ENCODE measurements around the gene WASHC3.
"Not testable (repeated sequence)": the region's sequence is repeated elsewhere in the genome, so short reads cannot be mapped to it uniquely, and the experiment has no call there.

The WASHC3 gene

GRCh38 chr12:102061560-102062418 is at the start of gene WASHC3:
Gene WASHC3, minus strand, starts transcription at chr12:102061991. Its CDS starts 29 bp downstream, at chr12:102061962.
- peak; percentile 94 for DNase-seq

- no peak for DNase-seq
These were observed 49.0 kb upstream of the WASHC3 start for GRCh38 chr12:102110782-102111181.

GRCh38 chr12:102107970-102108369 is 46.2 kb upstream of the WASHC3 start:
- DNase-seq = no peak

- DNase-seq = no peak
These were observed 45.1 kb upstream of the WASHC3 start for GRCh38 chr12:102106905-102107304.

GRCh38 chr12:102096855-102097254 is 35.1 kb upstream of the WASHC3 start:
- DNase-seq = no peak

GRCh38 chr12:102095677-102096263 is 34.0 kb upstream of the WASHC3 start:
- DNase-seq = no peak

- DNase-seq = no peak
These were observed 31.5 kb upstream of the WASHC3 start for GRCh38 chr12:102093319-102093718.

- not testable (repeated sequence) for DNase-seq
These were observed 27.5 kb upstream of the WASHC3 start for GRCh38 chr12:102089228-102089835.

- no peak for DNase-seq
These were observed 19.1 kb upstream of the WASHC3 start for GRCh38 chr12:102080842-102081241.

GRCh38 chr12:102072092-102072491 is 10.3 kb upstream of the WASHC3 start:
- DNase-seq = not testable (repeated sequence)

- DNase-seq = no peak
These were observed 7.9 kb upstream of the WASHC3 start for GRCh38 chr12:102069707-102070106.

- DNase-seq = no peak
These were observed 5.9 kb upstream of the WASHC3 start for GRCh38 chr12:102067574-102068258.

- no peak for DNase-seq
These were observed 2.7 kb upstream of the WASHC3 start for GRCh38 chr12:102064476-102064875.

GRCh38 chr12:102063069-102063468 is 1.3 kb upstream of the WASHC3 start:
- DNase-seq = no peak

- DNase-seq = no peak
These were observed 622 bp upstream of the WASHC3 start for GRCh38 chr12:102062419-102062806.

GRCh38 chr12:102061096-102061559 is 663 bp downstream of the WASHC3 start:
- peak; percentile 26 for DNase-seq

GRCh38 chr12:102059343-102059742 is 2.4 kb downstream of the WASHC3 start:
- DNase-seq = no peak

- no peak for DNase-seq
These were observed 7.4 kb downstream of the WASHC3 start for GRCh38 chr12:102054345-102054744.

- no peak for DNase-seq
These were observed 8.8 kb downstream of the WASHC3 start for GRCh38 chr12:102053062-102053349.

- no peak for DNase-seq
These were observed 9.4 kb downstream of the WASHC3 start for GRCh38 chr12:102052192-102053061.

GRCh38 chr12:102051431-102051965 is 10.3 kb downstream of the WASHC3 start:
- DNase-seq = no peak

All from DMS79 treated with DMSO at 0.1 percent for 48 hours (cell line).